Naive thymus-derived CD4-positive, alpha-beta T cell (primary cell): ENCODE measurements around the gene PITPNB. TPM values are rescaled to one million over a fixed set of nuclear protein-coding genes. Genes with fewer than 3 reads are reported as not detected.

Experiments used
- ATAC-seq: fragments of 150-1000 bp; cut with Tn5 transposase; 2 replicates; pipeline ENCODE4 v1.10.0; 2021; ENCODE audit warnings: mild to moderate bottlenecking, moderate library complexity
- CTCF ChIA-PET: fragments of 350-600 bp; sonication (Branson Sonifier 250); formaldehyde crosslinking; loops from one replicate; lab custom pipeline; 2021; ENCODE audit warnings: antibody characterized with exemption; lab: Charles Lee
- POLR2A ChIA-PET: fragments of 350-600 bp; sonication (Branson Sonifier 250); formaldehyde crosslinking; loops from one replicate; lab custom pipeline; 2021; ENCODE audit warnings: antibody characterized with exemption, inconsistent platforms; lab: Charles Lee
- DNase-seq, 9 donors: peaks; one replicate each; pipeline versions ENCODE4 v3.0.0 to v3.0.0-alpha.2; 2020 to 2022; ENCODE audit warnings: mixed read lengths in 1 of 9
- H3K27ac ChIP-seq: one replicate; pipeline ENCODE4 v1.7.0; 2013; ENCODE audit warnings: mild to moderate bottlenecking, low read depth, low read length, moderate library complexity
- H3K27me3 ChIP-seq, 2 donors: one replicate each; pipeline ENCODE4 v1.7.0; 2013; ENCODE audit warnings: low read length in 2 of 2, mild to moderate bottlenecking in 2 of 2, moderate library complexity in 2 of 2; ENCODE audit not compliant: control insufficient read depth in 2 of 2, insufficient read depth in 2 of 2
- H3K36me3 ChIP-seq, 3 experiments: 1 replicate in 2 of 3; 2 replicates in 1 of 3; pipeline ENCODE4 v1.7.0; 2013; ENCODE audit warnings: low read length in 3 of 3, mild to moderate bottlenecking in 3 of 3, moderate library complexity in 1 of 3; ENCODE audit not compliant: insufficient read depth in 3 of 3, control insufficient read depth in 2 of 3
- H3K4me1 ChIP-seq, 2 donors: one replicate each; pipeline ENCODE4 v1.7.0; 2013; ENCODE audit warnings: low read length in 2 of 2, mild to moderate bottlenecking in 2 of 2, moderate library complexity in 1 of 2; ENCODE audit not compliant: control insufficient read depth in 2 of 2, insufficient read depth in 2 of 2
- H3K4me3 ChIP-seq: 2 replicates; pipeline ENCODE4 v1.7.0; 2013; ENCODE audit warnings: mild to moderate bottlenecking, low read length
- H3K9me3 ChIP-seq, 3 experiments: 1 replicate in 2 of 3; 2 replicates in 1 of 3; pipeline ENCODE4 v1.7.0; 2013; ENCODE audit warnings: low read length in 3 of 3; ENCODE audit not compliant: control insufficient read depth in 2 of 3
- H3K27ac Mint-ChIP-seq, 9 donors: one replicate each; pipeline ENCODE4 v1.8.0; 2020 to 2022; ENCODE audit warnings: mixed read lengths in 9 of 9, mild to moderate bottlenecking in 8 of 9, moderate library complexity in 5 of 9, inconsistent platforms in 2 of 9
- H3K27me3 Mint-ChIP-seq, 5 donors: one replicate each; pipeline ENCODE4 v1.8.0; 2021 to 2022; ENCODE audit warnings: mixed read lengths in 5 of 5, mild to moderate bottlenecking in 1 of 5
- H3K36me3 Mint-ChIP-seq, 5 donors: one replicate each; pipeline ENCODE4 v1.8.0; 2020 to 2022; ENCODE audit warnings: mixed read lengths in 5 of 5, mild to moderate bottlenecking in 3 of 5, inconsistent platforms in 1 of 5
- H3K4me1 Mint-ChIP-seq, 7 donors: one replicate each; pipeline ENCODE4 v1.8.0; 2020 to 2022; ENCODE audit warnings: mixed read lengths in 7 of 7, mild to moderate bottlenecking in 3 of 7, inconsistent platforms in 1 of 7
- H3K4me3 Mint-ChIP-seq, 10 donors: one replicate each; pipeline ENCODE4 v1.8.0; 2020 to 2022; ENCODE audit warnings: mild to moderate bottlenecking in 10 of 10, mixed read lengths in 10 of 10, moderate library complexity in 6 of 10, inconsistent platforms in 2 of 10
- H3K9me3 Mint-ChIP-seq, 11 donors: one replicate each; pipeline ENCODE4 v1.8.0; 2020 to 2022; ENCODE audit warnings: mixed read lengths in 11 of 11, mild to moderate bottlenecking in 4 of 11, inconsistent platforms in 1 of 11, moderate library complexity in 1 of 11
- intact Hi-C, 2 donors: fragments of 100-400 bp; cut with micrococcal nuclease; formaldehyde crosslinking; loops; one replicate each; pipeline ENCODE4 v1.15.1; 2023
- polyA plus RNA-seq, 2 donors: library from polyadenylated mRNA; unstranded; fragments of 300-500 nt; fragmentation: Illumina TruSeq; gene quantifications; one replicate each; pipeline ENCODE4 v1.2.3, GENCODE V29; 2021
- total RNA-seq, 6 experiments: library from RNA in 5 of 6; stranded (reverse) in 5 of 6; gene quantifications; 1 replicate in 5 of 6; 2 replicates in 1 of 6; pipeline ENCODE4 v1.2.3 and lab custom pipeline; 2021 to 2026

The PITPNB gene
- total and polyA plus RNA-seq, 7 experiments from 2014 or later = 56.3 to 98.8 (median 62.8) TPM

- Mint-ChIP-seq H3K4me1 (peaks cover 17 to 53% (median 42%) of the 10 kb centered on the region in 7 donors), H3K4me3 (no peak overlapping the region), H3K27ac (peak overlapping the region in 2 of 9 donors; percentile 38 to 46), H3K27me3 (no peaks in the 10 kb centered on the region), H3K9me3 (no peaks in the 10 kb centered on the region), H3K36me3 (peaks cover 0 to 34% (median 23%) of the 10 kb centered on the region in 5 donors)
- ChIA-PET CTCF (no interaction called here), POLR2A (no interaction called here)
- H3K4me1 ChIP-seq = peaks cover 0 to 23% of the 10 kb centered on the region in 2 donors
- peaks cover 0 to 33% (median 0%) of the 10 kb centered on the region in 3 experiments for H3K36me3 ChIP-seq
- intact Hi-C loops = no loop called here
- H3K27ac ChIP-seq = no peak overlapping the region
- ATAC-seq (no peak), DNase-seq (no peak)
- H3K9me3 ChIP-seq = no peaks in the 10 kb centered on the region
- no peak overlapping the region for H3K4me3 ChIP-seq
- H3K27me3 ChIP-seq = no peaks in the 10 kb centered on the region
Measured at GRCh38 chr22:27874185-27874584, 44.9 kb downstream of the PITPNB start.

GRCh38 chr22:27873472-27873871 lies 45.6 kb downstream of the PITPNB start:
- no peaks in the 10 kb centered on the region for H3K9me3 Mint-ChIP-seq
- no peaks in the 10 kb centered on the region for H3K9me3 ChIP-seq
- ChIA-PET POLR2A (no interaction called here), CTCF (no interaction called here)
- no peaks in the 10 kb centered on the region for H3K27me3 Mint-ChIP-seq
- H3K4me3 ChIP-seq = no peak overlapping the region
- peaks cover 21 to 58% (median 37%) of the 10 kb centered on the region in 7 donors for H3K4me1 Mint-ChIP-seq
- no peak overlapping the region for H3K27ac ChIP-seq
- ATAC-seq (no peak), DNase-seq (no peak)
- H3K4me1 ChIP-seq = peaks cover 0 to 23% of the 10 kb centered on the region in 2 donors
- intact Hi-C loops = no loop called here
- H3K36me3 Mint-ChIP-seq = peaks cover 0 to 34% (median 24%) of the 10 kb centered on the region in 5 donors
- no peak overlapping the region for H3K4me3 Mint-ChIP-seq
- H3K27ac Mint-ChIP-seq = no peak overlapping the region
- peaks cover 0 to 38% (median 0%) of the 10 kb centered on the region in 3 experiments for H3K36me3 ChIP-seq
- H3K27me3 ChIP-seq = no peaks in the 10 kb centered on the region

- Mint-ChIP-seq H3K9me3 (no peaks in the 10 kb centered on the region), H3K36me3 (peaks cover 0 to 36% (median 24%) of the 10 kb centered on the region in 5 donors), H3K27me3 (no peaks in the 10 kb centered on the region), H3K4me1 (peaks cover 20 to 60% (median 37%) of the 10 kb centered on the region in 7 donors), H3K27ac (no peak overlapping the region), H3K4me3 (no peak overlapping the region)
- ChIA-PET CTCF (no interaction called here), POLR2A (interaction anchor here (0.6 kb wide), 1 partner anchor 414 kb away, joined by 3 read pairs; no protein-coding TSS in a partner anchor)
- Histone ChIP-seq H3K4me3 (no peak overlapping the region), H3K9me3 (no peaks in the 10 kb centered on the region), H3K27ac (no peak overlapping the region), H3K36me3 (peaks cover 0 to 38% (median 0%) of the 10 kb centered on the region in 3 experiments), H3K4me1 (peaks cover 0 to 23% of the 10 kb centered on the region in 2 donors), H3K27me3 (no peaks in the 10 kb centered on the region)
- intact Hi-C loops = no loop called here
- no peak for ATAC-seq
- DNase-seq = no peak
Measured at GRCh38 chr22:27872488-27872887, 46.6 kb downstream of the PITPNB start.

GRCh38 chr22:27871306-27872014 lies 47.6 kb downstream of the PITPNB start:
- no peaks in the 10 kb centered on the region for H3K27me3 ChIP-seq
- H3K36me3 ChIP-seq = peaks cover 0 to 42% (median 3%) of the 10 kb centered on the region in 3 experiments
- Mint-ChIP-seq H3K27me3 (no peaks in the 10 kb centered on the region), H3K4me3 (no peak overlapping the region), H3K4me1 (peaks cover 22 to 63% (median 42%) of the 10 kb centered on the region in 7 donors), H3K27ac (peak overlapping the region in 2 of 9 donors; percentile 19 to 55), H3K9me3 (no peaks in the 10 kb centered on the region), H3K36me3 (peaks cover 0 to 36% (median 24%) of the 10 kb centered on the region in 5 donors)
- ChIA-PET CTCF (interaction anchor here (1.1 kb wide), 1 partner anchor 16 kb away, joined by 3 read pairs; no protein-coding TSS in a partner anchor), POLR2A (interaction anchor here (0.6 kb wide), 1 partner anchor 415 kb away, joined by 3 read pairs; no protein-coding TSS in a partner anchor)
- intact Hi-C loops = no loop called here
- peaks cover 0 to 15% of the 10 kb centered on the region in 2 donors for H3K4me1 ChIP-seq
- H3K9me3 ChIP-seq = no peaks in the 10 kb centered on the region
- H3K27ac ChIP-seq = no peak overlapping the region
- DNase-seq (no peak), ATAC-seq (no peak)
- no peak overlapping the region for H3K4me3 ChIP-seq

GRCh38 chr22:27870234-27871191 lies 48.5 kb downstream of the PITPNB start:
- no peak overlapping the region for H3K4me3 ChIP-seq
- H3K4me3 Mint-ChIP-seq = no peak overlapping the region
- intact Hi-C loops = no loop called here
- no peaks in the 10 kb centered on the region for H3K9me3 Mint-ChIP-seq
- no peaks in the 10 kb centered on the region for H3K9me3 ChIP-seq
- peaks cover 0 to 36% (median 24%) of the 10 kb centered on the region in 5 donors for H3K36me3 Mint-ChIP-seq
- H3K27me3 ChIP-seq = no peaks in the 10 kb centered on the region
- no peaks in the 10 kb centered on the region for H3K27me3 Mint-ChIP-seq
- ChIA-PET POLR2A (no interaction called here), CTCF (interaction anchor here (1.0 to 1.1 kb wide), 2 partner anchors 8 to 17 kb away, joined by 3 read pairs; no protein-coding TSS in a partner anchor)
- no peak overlapping the region for H3K27ac Mint-ChIP-seq
- peaks cover 14 to 58% (median 38%) of the 10 kb centered on the region in 7 donors for H3K4me1 Mint-ChIP-seq
- H3K27ac ChIP-seq = no peak overlapping the region
- H3K4me1 ChIP-seq = peaks cover 0 to 6% of the 10 kb centered on the region in 2 donors
- no peak for ATAC-seq
- peaks cover 0 to 42% (median 3%) of the 10 kb centered on the region in 3 experiments for H3K36me3 ChIP-seq
- DNase-seq = no peak

GRCh38 chr22:27868732-27869282 lies 50.2 kb downstream of the PITPNB start:
- Histone ChIP-seq H3K27me3 (no peaks in the 10 kb centered on the region), H3K36me3 (peaks cover 0 to 42% (median 3%) of the 10 kb centered on the region in 3 experiments), H3K4me3 (no peak overlapping the region), H3K9me3 (no peaks in the 10 kb centered on the region), H3K4me1 (no peaks in the 10 kb centered on the region), H3K27ac (no peak overlapping the region)
- Mint-ChIP-seq H3K4me1 (peaks cover 17 to 52% (median 33%) of the 10 kb centered on the region in 7 donors), H3K27ac (peak overlapping the region in 3 of 9 donors; percentile 7 to 24 (median 13)), H3K36me3 (peaks cover 0 to 33% (median 24%) of the 10 kb centered on the region in 5 donors), H3K27me3 (no peaks in the 10 kb centered on the region), H3K4me3 (no peak overlapping the region), H3K9me3 (no peaks in the 10 kb centered on the region)
- ATAC-seq (no peak), DNase-seq (no peak)
- POLR2A ChIA-PET = interaction anchor here (0.8 kb wide), 1 partner anchor 9 kb away, joined by 3 read pairs; no protein-coding TSS in a partner anchor
- intact Hi-C loops = no loop called here
- CTCF ChIA-PET = no interaction called here
